Stimulated activated CD4-positive, alpha-beta T cell treated with anti-CD3 and anti-CD28 coated beads, TNF-alpha, amount 100 ng/mL, for 48 hours (primary cell): ENCODE data around the gene FGD4.

Source experiments
- DNase-seq, 3 donors: peaks; one replicate each; pipeline ENCODE4 v3.0.0-alpha.2; 2020; ENCODE audit warnings: low read depth in 3 of 3

FGD4 gene

DNA sequence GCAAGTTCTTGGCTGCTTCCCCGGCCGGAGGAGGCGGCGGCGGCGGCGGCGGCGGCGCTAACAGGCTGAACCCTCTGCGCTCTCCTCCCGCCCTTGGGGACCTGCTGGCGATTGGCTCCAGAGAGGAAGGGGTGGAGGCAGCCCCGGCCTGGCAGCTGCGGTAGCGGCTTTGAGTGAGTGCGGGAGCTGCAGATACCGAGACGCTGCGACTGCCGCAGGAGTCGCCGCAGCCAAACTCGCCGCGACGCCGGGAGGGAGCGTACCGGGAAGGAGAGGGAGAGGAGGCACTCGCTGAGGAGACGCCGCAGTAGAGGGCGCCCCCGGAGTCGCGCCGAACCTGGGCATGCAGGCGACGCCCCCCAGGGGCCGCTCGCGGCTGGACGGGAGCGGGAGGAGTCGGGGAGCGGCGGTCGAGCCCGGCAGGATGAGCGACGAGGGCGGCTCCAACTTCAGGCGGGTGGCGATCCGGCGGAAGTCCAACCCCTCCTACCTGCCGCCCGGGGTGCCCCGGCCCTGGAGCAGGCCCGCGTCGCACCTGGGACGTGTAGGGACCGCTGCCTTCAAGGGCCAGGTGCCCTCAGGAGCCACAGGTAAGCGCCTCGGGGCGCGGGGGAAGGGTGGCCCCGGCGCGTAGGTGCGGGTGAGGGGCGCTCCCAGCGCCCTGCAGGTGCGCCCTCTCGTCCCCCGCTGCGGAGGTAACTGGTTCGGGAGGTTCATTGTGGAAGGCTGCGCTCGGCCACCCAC lies at the start of gene FGD4:
TSS of gene FGD4 (plus strand) at position 189 of the 744 bp plus-strand sequence.
- peak in 1 of 3 donors; percentile 39 for DNase-seq

DNA sequence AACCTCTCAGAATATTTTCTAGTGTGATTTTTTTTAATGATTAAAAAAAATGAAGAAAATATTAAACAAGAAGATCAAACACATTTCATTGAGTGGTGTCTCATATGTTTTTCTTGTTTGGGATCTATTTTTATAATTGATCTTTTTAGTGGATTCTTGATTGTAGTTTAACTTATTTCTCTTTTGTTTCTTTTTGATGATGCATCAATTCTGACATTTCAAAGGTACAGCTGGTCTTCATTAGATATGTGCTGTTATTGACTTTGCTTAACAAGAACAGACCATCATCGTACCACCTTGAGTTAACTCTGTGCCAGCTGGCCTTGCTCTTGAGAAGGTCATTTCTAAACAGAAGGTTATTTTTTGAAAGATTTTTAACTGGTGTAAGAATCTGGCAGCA lies 45.8 kb upstream of the FGD4 start:
- DNase-seq, result no peak

DNA sequence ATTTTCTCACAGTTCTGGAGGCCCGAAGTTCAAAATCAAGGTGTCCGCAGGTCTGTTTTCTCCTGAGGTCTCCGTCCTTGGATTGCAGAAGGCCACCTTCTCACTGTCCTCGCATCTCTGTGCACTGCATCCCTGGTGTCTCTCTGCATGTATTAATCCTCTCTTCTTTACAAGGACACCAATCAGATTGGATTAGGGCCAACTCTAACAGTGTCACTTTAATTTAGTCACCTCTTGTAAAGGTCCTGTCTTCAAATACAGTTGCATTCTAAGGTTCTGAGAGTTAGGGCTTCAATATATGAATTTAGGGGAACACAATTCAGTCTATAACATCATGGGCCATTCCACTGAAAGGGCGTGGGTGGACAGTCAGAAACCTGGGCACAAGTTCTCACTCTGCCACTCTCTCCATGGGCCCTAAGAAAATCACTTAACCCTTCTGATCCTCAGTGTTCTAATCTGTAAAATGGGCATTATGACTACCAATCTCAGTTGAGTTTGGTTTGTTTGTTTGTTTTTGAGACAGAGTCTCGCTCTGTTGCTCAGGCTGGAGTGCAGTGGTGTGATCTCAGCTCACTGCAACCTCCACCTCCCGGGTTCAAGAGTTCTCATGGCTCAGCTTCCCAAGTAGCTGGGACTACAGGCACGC lies 41.6 kb upstream of the FGD4 start:
- no peak for DNase-seq

DNA sequence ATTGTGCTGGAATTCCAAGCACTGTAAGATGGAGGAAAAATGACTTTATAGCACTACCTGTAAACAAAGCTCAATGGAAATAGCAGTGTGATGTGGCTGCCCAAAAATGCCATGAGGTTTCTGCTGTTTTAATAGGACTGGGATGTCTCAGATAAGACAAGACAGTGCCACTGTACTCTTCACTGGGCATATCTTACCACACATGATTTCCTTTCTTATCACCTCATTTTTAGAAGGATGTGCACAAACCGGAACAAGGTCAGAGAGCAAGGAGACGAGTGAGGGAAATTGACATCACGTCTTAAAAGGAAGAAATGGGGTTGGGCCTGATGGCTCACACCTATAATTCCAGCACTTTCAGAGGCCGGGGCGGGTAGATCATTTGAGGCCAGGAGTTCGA lies 38.4 kb upstream of the FGD4 start:
- DNase-seq, result no peak

DNA sequence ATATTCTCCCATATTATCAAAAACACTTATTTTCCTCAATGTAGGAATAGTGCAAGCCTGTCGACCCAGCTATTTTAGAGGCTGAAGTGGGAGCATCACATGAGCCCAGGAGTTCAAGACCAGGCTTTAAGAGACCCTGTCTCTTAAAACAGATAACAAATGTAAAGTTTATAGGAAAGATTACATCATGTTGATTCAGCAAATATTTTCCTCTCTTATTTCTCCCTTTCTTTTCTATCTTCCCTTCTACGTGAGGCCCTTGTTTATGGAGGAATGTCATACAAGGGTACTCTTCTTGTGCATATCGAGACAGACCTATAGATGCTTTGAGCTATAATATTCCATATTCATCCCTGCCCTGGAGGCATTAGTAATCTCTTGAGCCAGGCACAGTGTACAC lies 36.5 kb upstream of the FGD4 start:
- no peak for DNase-seq

DNA sequence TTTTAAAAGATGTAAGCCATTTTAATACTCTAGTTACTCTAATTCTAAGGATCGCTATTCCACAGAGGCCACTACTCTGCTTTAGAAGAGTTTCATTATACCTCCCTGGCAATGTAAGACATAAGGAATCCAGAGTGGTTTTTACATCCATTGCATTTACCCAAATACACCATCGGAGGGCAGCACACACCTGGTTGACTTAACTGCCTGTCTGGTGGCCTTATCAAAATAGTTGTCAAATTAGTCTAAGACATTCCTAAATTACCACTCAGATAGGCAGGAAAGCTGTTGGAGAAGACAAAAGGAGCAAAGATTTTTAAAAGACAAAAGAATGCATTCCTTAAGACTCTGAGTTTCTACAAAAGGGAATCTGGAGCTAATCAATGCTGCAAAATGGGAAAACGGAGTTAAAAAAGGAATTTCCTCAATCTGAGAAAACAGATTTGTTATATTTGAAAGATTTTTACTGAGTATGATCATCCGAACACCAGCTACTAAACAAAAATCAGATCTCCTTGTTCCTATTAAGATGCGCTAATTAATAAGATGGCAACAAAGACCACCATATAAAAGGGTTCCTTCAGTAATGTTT lies 33.8 kb upstream of the FGD4 start:
- peak in 2 of 3 donors; percentile 9 to 11 for DNase-seq

DNA sequence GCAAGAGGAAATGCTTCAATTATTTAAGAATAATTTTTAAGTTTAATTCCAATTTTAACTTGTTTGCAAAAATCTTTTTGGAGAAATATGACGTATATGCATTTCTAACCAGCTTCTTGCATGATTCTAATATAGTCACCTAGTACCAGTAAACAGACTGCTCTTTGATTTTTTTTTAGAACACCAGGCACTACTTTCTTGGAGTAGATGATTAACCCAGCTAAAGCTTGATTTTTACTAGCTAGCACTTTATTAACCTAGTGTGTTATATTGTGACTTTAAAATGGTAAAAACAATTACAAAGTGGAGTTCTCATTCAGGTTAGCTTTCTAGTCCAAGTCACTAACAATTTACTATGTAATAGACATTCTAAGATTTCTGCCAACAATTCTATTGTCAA lies 32.6 kb upstream of the FGD4 start:
- no peak for DNase-seq

DNA sequence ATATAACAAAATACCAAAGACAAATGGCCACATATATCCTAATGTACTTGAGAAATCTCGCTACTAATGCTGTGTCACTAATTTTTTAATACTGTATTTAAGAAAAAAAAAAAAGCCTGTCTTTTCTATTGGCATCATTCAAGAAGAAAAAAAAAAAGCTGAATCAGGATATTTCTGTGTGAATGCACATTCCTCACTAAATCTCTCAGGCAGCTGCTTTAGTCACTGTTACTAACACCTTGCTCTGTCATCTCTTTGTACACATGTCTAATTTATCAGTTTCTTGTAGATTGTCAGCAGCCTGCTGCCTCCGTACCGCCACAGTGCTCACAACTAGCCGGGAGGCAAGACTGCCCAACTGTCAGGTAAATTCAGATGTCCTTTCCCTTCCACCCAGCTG lies 32.0 kb upstream of the FGD4 start:
- no peak for DNase-seq

DNA sequence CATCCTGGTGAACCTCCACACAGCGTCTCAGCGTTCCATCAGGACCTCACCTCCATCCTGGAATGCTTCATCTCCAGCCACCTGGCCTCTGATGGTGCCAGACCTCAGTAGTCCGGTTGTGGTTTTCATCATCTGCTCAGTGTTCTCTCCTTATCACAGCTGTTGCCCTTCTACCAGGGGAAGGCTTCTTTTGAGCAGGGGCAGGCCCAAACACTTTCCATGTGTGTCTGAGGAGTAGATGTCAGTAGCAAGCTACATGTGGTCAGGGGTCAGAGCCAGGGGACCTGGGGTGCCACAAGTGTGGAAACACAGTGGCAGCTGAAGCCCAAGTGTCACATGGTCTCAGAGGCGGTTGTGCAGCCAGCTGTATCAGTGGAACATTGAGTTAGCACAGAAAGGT lies 30.2 kb upstream of the FGD4 start:
- DNase-seq, result no peak

DNA sequence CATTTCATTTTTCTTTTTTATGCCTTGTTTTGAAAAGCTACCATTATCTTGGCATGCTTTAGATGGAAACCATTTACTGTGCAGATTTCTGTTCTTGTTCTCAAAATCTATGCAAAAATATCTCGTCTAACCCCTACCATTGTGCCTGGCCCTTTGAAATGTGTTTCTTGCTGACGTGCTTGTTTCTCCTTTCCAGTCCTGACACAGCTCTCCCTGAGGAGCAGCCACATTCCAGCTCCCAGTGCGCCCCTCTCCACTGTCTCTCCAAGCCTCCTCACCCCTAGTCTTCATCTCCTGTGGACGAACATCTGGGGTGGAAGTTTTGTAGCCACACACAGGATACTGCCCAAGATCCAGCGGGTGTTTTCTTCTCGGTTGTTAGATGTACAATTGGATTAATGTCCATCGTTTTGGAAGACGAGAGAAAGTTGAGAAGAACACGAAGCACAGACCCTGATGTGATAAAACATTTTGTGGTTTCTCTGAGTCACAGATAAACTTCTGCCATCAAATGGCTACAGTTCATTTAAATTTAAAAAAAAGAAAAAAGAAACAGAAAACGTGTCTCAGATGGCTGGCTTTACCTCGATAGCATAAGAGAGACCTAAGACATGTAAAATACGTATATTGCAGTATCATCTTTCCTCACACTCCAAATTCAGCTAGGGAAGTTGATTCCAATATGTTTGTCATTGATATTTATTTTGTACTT lies 21.9 kb upstream of the FGD4 start:
- no peak for DNase-seq

DNA sequence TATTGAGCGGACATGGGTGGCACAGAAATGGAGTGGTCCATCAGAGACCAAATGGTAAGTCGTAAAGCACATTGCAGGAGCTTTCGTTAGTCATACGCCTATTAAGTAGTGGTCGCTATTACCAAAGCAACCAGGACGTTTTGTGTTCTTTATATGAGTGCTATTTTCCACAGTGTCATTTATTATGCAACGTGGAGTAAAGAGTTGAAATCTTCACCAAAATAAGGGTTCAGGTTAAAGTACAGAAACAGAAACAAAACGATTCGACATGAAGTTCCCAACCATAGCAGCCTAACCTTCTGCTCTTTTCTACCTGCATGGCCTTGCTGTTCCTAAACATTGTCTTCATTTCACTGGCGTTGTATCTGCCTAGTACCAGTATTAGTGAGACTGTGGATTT lies 20.1 kb upstream of the FGD4 start:
- DNase-seq, result no peak

DNA sequence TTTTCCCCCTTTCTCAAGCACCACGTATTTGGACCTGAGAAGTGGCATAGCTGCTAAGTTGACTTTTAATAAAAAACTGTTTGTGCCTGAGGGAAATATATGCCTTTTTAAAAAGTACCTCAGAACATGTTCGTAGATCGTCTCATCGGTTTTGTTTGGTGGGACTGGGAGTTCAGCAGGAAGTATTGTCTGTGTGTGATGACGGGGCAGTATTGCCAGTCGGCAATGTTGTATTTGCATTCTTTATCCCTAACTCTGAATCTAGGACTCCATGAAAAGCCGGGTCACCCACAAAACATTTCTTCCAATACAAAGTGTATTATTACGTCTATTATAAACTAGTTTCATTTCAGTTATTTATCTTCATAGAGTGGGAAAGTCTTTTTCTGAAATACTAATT lies 19.7 kb upstream of the FGD4 start:
- DNase-seq, result no peak

DNA sequence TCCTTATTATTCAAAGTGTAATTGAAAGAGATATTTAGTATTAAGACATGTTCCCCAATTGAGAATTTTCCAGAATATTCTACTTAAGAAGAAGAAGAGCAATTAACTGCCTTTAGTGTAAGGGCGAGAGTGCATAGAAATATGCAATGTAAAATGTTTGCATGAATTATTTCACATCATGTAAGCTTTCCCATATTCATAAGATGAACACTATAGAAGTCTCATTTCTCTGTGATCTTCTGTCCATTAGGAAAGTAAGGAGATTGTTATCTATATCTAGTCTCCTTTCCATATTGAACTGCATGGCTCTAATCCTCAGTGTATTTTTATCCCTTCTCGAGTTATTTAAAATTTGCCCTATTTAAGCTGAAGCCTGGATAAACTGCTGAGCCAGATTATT lies 17.1 kb upstream of the FGD4 start:
- no peak for DNase-seq

DNA sequence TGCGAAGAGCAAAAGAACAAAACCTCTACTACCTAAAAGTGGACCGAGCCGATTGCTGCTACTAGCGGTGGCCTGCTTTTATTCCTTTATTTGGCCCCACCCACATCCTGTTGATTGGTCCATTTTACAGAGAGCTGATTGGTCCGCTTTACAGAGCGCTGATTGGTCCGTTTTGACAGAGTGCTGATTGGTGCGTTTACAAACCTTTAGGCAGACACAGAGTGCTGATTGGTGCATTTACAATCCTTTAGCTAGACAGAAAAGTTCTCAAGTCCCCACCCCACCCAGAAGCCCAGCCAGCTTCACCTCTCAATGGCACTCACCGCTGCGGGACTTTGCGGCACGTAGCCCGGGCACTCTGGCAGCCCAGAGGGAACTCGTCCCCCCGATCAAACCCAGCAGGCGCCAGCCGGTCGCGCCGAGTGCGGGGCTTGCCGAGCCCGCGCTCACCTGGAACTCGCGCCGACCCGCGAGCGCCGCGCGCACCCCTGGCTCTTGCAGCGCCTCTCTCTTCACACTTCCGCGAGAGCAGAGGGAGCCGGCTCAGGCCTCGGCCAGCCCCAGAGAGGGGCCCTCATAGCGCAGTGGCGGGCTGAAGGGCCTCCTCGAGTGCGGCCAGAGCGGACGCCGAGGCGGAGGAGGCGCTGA lies 8.7 kb upstream of the FGD4 start:
- peak in 1 of 3 donors; percentile 21 for DNase-seq

DNA sequence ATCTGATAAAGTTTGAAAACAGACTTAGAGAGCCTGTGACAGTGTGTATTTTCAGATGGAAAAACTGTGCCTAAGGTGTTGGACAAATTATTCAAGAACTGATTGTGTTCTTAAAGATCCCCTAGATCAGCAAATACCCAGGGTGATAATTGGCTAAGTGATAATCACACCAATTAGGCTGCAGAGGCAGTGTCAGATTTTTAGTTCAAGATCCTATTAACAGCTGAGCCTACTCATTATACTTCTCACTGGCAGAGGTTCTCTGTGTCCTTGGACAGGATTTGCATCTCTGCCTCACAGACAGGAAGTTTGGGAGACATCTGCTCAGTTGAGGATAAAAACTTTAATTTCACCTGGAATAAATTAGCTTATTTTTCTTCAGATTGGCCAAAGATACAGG lies 4.3 kb upstream of the FGD4 start:
- no peak for DNase-seq

DNA sequence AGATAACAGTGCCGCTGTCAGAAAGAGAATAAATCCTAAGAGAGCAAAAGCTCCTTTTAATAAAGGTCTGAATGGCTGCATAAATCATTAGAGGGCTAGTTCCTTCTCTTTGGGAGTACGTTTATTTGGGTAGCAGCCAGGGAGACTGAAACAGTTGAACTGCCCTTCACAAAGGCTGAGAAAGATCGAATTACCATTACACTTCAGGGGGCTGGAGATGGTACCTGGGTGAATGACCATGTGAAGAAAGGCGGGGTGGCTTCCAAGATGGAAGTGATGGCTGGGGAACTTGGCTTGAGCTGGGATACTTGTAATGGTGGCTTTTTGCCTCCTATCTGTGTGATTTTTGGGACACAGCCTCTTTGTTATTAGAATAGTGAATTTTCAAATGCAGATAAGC lies 1.7 kb upstream of the FGD4 start:
- DNase-seq, result no peak

DNA sequence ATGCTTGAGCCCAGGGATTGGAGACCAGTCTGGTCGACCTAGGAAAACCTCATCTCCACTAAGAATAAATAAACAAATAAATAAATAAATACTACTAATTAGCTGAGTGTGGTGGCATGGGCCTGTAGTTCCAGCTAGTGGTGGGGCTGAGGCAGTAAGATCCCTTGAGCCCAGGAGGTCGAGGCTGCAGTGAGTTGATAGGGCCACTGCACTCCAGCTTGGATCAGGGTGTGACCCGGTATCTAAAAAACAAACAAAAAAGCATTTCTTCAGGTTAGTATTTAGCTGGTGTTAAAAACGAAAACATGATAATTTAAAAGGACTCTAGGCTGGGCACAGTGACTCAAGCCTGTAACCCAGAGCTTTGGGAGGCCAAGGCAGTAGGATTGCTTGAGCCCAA lies 1.2 kb upstream of the FGD4 start:
- DNase-seq, result no peak

DNA sequence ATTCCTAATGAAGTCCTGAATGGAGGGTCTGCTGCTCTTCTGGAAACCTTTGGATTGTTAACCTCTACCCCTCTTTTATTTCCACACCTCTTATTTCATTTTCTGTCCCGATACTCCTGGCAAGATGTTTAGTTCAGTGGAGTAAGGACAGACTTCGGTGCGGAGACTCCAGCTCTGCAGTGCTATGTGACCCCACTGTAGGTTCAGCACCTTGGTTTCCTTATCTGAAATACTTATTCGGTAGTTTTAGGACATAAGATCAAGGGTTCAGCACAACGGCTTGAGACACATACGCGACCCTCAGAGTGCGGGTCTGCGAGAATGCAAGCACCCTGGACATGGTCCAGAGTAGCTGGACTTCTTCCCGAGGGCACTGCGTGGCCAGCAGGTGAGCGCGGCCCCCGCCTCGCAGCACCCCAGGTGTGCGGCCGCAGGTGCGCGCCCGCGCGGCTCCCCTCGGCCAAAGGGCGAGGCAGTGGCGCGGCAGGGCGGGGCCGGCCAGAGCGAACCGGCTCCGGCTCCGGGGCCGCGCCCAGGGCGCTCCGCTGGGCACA lies 465 bp upstream of the FGD4 start:
- DNase-seq, result no peak

DNA sequence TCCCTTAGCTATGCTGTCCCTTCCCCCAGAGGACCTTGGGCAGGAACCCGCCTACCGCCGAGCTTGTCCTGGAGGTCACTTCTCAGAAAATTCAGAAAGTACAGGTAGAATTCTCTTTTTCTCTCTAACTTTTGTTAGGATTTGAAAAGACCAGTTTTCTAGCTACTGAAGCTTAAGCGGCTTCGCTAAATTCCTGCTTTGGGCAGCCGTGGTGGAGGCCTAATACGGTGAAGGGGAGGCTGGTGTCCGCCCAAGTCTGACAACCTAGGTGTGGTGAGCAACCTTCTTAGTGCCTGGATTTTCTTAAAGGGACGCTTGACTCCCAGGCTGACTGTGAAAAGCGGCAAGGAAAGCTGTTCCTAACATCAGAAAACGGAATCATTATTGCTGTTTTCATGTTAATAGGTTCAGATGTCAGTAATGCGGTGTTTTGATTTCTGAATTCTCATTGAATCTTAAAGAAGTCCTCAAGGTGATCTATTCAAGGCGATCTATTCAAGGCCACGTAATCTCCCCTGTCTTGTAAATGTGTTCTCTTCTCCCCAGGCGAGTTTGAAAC lies 835 bp downstream of the FGD4 start:
- no peak for DNase-seq

DNA sequence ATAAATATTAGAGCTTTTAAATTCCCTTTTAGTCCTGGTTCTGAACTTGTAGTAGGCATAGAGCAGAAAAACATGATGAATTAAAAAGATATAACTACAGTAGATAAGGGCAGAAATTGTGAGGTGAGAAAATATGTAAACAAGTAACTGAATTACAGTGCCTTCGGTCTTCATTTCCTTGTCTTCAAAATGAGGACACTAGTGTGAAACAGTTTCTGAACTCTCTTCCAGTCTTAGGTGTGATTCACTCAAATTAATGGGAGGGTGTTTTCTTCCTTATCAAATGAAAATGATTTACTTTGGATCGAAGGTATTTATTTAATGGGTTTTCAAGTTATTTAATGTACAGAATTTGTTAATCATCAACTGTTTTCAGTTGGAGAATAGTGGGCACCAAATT lies 1.5 kb downstream of the FGD4 start:
- no peak for DNase-seq

DNA sequence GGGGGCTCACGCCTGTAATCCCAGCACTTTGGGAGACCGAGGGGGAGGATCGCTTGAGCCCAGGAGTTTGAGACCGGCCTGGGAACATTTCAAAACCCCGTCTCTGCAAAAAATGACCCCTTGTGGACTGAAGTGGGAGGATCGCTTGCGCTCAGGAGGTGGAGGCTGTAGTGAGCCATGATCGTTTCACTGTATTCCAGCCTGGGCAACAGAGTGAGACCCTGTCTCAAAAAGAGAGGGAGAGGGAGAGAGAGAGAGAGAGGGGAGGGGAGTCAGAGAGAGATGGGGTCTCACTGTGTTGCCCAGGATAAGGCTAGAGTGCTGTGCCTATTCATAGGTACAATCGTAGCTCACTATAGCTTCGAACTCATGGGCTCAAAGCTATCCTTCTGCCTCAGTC lies 2.8 kb downstream of the FGD4 start:
- no peak for DNase-seq

DNA sequence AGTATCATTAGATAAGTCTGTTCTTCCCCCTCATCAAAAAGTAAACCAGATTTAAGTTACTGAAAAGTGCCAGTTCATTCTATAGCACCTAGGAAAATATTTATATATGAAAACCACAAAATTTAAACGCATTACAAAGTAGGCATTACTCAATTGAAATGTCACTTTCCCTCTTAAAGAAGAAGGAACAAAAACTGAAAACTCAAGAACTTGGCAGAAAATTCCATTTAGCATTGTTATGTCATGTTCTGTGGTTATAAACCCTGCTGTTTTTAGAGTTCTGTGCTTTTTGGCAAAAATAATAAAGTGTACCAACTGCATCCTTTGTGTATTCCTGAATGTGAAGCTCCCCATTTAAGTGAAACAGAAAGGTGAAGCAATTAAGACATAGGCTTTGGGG lies 3.6 kb downstream of the FGD4 start:
- no peak for DNase-seq
